ENCODE measurements around the gene CHMP2A. TPM values are rescaled to one million over a fixed set of nuclear protein-coding genes. Genes with fewer than 3 reads are reported as not detected.
"Not testable (repeated sequence)": the region's sequence is repeated elsewhere in the genome, so short reads cannot be mapped to it uniquely, and the experiment has no call there.

CHMP2A gene
- total and polyA plus RNA-seq, 2 donors from 2014 or later, result 142 to 294 TPM

DNA sequence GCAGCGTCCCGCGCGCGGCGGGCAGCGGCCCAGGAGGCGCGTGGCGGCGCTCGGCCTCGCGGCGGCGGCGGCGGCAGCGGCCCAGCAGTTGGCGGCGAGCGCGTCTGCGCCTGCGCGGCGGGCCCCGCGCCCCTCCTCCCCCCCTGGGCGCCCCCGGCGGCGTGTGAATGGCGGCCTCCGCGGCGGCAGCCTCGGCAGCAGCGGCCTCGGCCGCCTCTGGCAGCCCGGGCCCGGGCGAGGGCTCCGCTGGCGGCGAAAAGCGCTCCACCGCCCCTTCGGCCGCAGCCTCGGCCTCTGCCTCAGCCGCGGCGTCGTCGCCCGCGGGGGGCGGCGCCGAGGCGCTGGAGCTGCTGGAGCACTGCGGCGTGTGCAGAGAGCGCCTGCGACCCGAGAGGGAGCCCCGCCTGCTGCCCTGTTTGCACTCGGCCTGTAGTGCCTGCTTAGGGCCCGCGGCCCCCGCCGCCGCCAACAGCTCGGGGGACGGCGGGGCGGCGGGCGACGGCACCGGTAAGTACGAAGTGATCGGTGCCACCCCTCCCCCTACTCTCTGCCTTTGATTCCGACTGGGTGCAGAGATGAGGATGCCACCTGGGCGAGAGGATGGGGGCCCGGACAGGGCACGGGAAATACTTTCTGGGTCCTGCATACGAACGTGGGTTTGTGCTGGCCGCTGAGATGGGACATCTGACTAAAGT, 10.2 kb downstream of the CHMP2A start:
- TF ChIP-seq CTCF (IDR thresholded peaks at IDR 0.05; ENCODE audit: borderline replicate concordance, extremely low read depth, insufficient read depth), result no peak
- no peak for FAIRE-seq
- peak overlapping the region; percentile 50 to 87 (median 80) for H3K9ac ChIP-seq (ENCODE audit: low read length in 3 of 3)

GRCh38 chr19:58543826-58544590, 10.9 kb downstream of the CHMP2A start, which contains the start of gene TRIM28:
TRIM28 (plus strand) TSS chr19:58544064; CDS start chr19:58544758, 694 bp downstream.
- intact Hi-C loops (cut with DNase I), result no loop called here
- Histone ChIP-seq H3K36me3 (ENCODE audit: control insufficient read depth in 2 of 3, insufficient read depth in 3 of 3, low read length in 3 of 3) (peaks cover 7 to 29% (median 17%) of the 10 kb centered on the region in 3 donors), H3K4me1 (ENCODE audit: control insufficient read depth in 2 of 3, insufficient read depth in 2 of 3, low read depth in 1 of 3, low read length in 3 of 3) (peaks cover 2 to 20% (median 9%) of the 10 kb centered on the region in 3 donors), H3K9me3 (ENCODE audit: control insufficient read depth in 2 of 3, insufficient read depth in 1 of 3, low read length in 3 of 3) (no peaks in the 10 kb centered on the region), H3K27ac (ENCODE audit: low read depth in 2 of 2, low read length in 2 of 2) (peak within 1 kb of the TSS; percentile 96 to 99), H3K4me3 (ENCODE audit: low read length in 3 of 3) (peak within 1 kb of the TSS; percentile 75 to 86 (median 78)), H3K27me3 (ENCODE audit: control insufficient read depth, insufficient read depth, low read length) (no peaks in the 10 kb centered on the region), H3K9ac (ENCODE audit: low read length in 3 of 3) (peak within 1 kb of the TSS; percentile 67 to 87 (median 81))
- DNase-seq, result peak; percentile 100
- no peak for TF ChIP-seq CTCF (IDR thresholded peaks at IDR 0.05; ENCODE audit: borderline replicate concordance, extremely low read depth, insufficient read depth)
- FAIRE-seq, result peak; percentile 89

More for the DNA sequence above, 10.2 kb downstream of the CHMP2A start:
- H3K36me3 ChIP-seq (ENCODE audit: control insufficient read depth in 2 of 3, insufficient read depth in 3 of 3, low read length in 3 of 3), result peaks cover 7 to 36% (median 24%) of the 10 kb centered on the region in 3 donors
- H3K4me1 ChIP-seq (ENCODE audit: control insufficient read depth in 2 of 3, insufficient read depth in 2 of 3, low read depth in 1 of 3, low read length in 3 of 3), result peaks cover 2 to 20% (median 9%) of the 10 kb centered on the region in 3 donors
- H3K4me3 ChIP-seq (ENCODE audit: low read length in 3 of 3), result peak overlapping the region; percentile 66 to 86 (median 78)
- peak overlapping the region; percentile 96 to 99 for H3K27ac ChIP-seq (ENCODE audit: low read depth in 2 of 2, low read length in 2 of 2)
- intact Hi-C loops (cut with DNase I), result no loop called here
- no peaks in the 10 kb centered on the region for H3K9me3 ChIP-seq (ENCODE audit: control insufficient read depth in 2 of 3, insufficient read depth in 1 of 3, low read length in 3 of 3)
- DNase-seq, result peak in 4 of 5 donors; percentile 75 to 86 (median 80)
- no peaks in the 10 kb centered on the region for H3K27me3 ChIP-seq (ENCODE audit: control insufficient read depth, insufficient read depth, low read length)

DNA sequence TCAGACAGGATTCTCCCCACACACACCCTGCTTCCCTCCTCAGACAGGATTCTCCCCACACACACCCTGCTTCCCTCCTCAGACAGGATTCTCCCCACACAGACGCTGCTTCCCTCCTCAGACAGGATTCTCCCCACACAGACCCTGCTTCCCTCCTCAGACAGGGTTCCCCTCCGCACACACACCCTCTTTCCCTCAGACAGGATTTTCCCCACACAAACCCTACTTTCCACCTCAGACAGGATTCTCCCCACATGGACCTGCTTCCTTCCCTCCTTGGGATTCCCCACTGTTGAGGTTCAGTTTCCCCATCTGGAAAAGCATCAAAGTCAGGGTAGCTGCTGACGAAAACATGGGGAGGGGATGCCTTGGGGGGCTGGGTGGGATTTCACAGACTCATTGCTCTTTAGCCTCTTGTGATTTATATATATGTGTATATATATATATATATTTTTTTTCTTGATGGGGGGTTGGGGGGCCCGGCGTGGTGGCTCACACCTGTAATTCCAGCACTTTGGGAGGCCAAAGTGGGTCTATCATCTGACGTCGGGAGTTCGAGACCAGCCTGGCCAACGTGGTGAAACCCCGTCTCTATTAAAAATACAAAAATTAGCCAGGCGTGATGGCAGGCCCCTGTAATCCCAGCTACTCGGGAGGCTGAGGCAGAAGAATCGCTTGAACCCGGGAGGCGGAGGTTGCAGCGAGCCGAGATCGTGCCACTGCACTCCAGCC, 12.1 kb downstream of the CHMP2A start:
- H3K4me1 ChIP-seq (ENCODE audit: control insufficient read depth in 2 of 3, insufficient read depth in 2 of 3, low read depth in 1 of 3, low read length in 3 of 3), result peaks cover 2 to 21% (median 9%) of the 10 kb centered on the region in 3 donors
- H3K36me3 ChIP-seq (ENCODE audit: control insufficient read depth in 2 of 3, insufficient read depth in 3 of 3, low read length in 3 of 3), result peaks cover 2 to 19% (median 7%) of the 10 kb centered on the region in 3 donors
- intact Hi-C loops (cut with DNase I); H3K27ac ChIP-seq (ENCODE audit: low read depth in 2 of 2, low read length in 2 of 2); H3K4me3 ChIP-seq (ENCODE audit: low read length in 3 of 3); FAIRE-seq; H3K27me3 ChIP-seq (ENCODE audit: control insufficient read depth, insufficient read depth, low read length); H3K9me3 ChIP-seq (ENCODE audit: control insufficient read depth in 2 of 3, insufficient read depth in 1 of 3, low read length in 3 of 3): not testable (repeated sequence)
- peak in 1 of 5 donors; percentile 48 for DNase-seq
- H3K9ac ChIP-seq (ENCODE audit: low read length in 3 of 3), result peak overlapping the region in 1 of 3 donors; percentile 81

DNA sequence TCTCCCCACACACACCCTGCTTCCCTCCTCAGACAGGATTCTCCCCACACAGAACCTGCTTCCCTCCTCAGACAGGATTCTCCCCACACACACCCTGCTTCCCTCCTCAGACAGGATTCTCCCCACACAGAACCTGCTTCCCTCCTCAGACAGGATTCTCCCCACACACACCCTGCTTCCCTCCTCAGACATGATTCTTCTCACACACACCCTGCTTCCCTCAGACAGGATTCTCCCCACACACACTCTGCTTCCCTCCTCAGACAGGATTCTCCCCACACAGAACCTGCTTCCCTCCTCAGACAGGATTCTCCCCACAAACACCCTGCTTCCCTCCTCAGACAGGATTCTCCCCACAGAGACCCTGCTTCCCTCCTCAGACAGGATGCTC, 15.7 kb downstream of the CHMP2A start:
- intact Hi-C loops (cut with DNase I); H3K36me3 ChIP-seq (ENCODE audit: control insufficient read depth in 2 of 3, insufficient read depth in 3 of 3, low read length in 3 of 3); H3K4me3 ChIP-seq (ENCODE audit: low read length in 3 of 3); H3K9me3 ChIP-seq (ENCODE audit: control insufficient read depth in 2 of 3, insufficient read depth in 1 of 3, low read length in 3 of 3); H3K27me3 ChIP-seq (ENCODE audit: control insufficient read depth, insufficient read depth, low read length); H3K27ac ChIP-seq (ENCODE audit: low read depth in 2 of 2, low read length in 2 of 2); DNase-seq; H3K4me1 ChIP-seq (ENCODE audit: control insufficient read depth in 2 of 3, insufficient read depth in 2 of 3, low read depth in 1 of 3, low read length in 3 of 3); FAIRE-seq; H3K9ac ChIP-seq (ENCODE audit: low read length in 3 of 3): not testable (repeated sequence)
